ENCODE data around the gene FBXO38. TPM values are rescaled to one million over a fixed set of nuclear protein-coding genes. Genes with fewer than 3 reads are reported as not detected.

FBXO38 gene
- total RNA-seq, 1 experiment from 2014 or later: 48.6 TPM

DNA sequence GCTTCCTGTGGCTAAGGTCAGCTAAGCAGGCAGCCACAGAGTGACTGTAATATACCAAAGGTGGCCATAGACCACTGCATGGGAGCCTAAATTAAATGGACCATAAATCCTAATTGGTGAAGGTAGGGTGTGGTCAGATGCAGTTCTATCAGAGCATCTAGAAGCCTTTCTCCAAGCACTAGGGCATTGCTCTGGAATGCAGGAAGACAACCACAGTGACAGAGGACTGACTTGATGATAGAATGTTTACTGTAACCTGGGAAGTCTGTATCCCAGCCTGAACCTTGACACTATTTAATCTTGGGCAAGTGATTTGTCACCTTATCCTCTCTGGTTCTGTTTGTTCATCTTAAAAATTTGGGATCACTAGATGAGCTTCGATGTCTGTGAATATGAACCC is 2.3 kb downstream of the FBXO38 start:
- DNase-seq (ENCODE audit: low spot score): no peak

DNA sequence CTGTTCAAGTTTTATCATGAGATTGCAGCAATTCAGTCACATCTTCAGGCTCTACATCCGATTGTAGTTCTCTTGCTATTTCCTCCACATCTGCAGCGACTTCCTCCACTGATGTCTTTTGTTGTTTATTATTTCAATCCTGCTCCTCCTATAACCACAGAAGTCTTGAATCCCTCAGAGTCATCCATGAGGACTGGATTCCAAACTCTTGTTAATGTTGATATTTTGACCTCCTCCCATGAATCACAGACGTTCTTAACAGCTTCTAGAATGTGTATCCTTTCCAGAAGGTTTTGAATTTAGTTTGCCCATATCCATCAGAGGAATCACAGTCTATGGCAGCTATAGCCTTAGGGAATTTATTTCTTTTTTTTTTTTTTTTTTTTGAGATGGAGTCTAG is 3.6 kb downstream of the FBXO38 start:
- no peak for DNase-seq (ENCODE audit: low spot score)

DNA sequence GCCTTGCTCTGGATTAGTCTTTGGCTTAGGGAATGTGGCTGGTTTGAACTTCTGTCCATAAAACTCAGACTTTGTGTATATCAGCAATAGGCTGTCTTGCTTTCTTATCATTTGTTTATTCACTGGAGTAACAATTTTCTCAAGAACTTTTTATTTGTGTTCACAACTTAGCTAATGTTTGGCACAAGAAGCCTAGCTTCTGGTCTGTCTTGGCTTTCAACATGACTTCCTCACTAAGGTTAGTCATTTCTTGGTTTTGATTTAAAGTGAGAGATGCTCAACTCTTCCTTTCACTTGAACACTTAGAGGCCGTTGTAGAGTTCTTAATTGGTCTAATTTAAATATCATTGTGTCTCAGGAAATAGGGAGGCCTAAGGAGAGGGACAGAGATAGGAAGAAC is 4.9 kb downstream of the FBXO38 start:
- DNase-seq (ENCODE audit: low spot score): no peak

DNA sequence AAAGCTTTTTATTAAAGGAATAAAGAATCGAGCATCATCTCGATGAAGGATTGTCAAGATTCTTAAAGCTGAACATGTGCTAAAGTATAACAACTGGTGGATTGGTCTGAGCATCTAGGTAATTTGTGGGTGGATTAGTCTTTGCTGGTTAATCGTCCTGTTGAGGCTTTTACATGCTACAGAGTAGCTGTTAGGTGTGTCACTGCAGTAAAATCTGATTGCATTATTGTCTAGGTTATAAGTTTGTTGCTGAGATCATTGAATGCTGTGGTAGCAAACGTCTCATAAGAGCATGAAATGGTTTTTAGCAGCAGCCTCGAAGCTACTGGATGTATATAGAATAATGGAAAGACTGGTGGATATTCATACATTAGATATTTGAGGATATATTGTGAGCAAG is 7.2 kb downstream of the FBXO38 start:
- DNase-seq (ENCODE audit: low spot score): no peak

DNA sequence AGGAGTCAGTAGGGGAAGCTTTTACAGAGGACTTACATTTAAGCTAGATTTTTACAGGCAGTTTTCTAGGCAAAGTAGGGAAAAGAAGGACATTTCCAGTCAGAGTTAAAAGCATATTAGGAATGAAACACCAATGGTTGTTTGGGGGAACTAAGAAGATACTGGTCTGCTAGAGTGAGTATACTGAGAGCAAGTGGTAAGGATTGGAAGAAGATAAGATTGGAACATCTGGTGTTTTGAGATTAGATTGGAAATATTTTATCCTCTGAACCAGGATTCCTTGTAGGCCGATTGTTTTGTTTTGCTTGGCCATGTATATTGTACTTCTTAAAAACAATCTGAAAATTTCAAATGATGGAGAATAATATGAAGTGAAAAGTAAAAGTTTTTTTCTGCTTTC is 7.7 kb downstream of the FBXO38 start:
- DNase-seq (ENCODE audit: low spot score): no peak

DNA sequence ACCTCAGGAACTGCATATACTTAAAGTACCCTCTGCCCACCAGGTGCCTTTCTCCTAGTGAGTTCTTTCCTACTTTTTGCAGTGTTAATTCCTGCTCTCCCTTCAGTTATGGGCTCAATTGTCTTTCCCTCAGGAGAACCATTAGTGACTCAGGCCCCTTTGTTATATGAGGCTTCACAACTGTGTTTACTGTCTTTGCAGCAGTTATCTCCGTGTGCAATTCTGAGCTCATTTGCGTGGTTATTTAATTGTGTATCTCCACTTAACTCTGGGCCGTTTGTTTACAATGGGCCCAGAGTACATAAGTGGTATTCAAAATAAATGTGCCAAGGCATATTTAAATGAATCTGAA is 9.6 kb downstream of the FBXO38 start:
- DNase-seq (ENCODE audit: low spot score): no peak

DNA sequence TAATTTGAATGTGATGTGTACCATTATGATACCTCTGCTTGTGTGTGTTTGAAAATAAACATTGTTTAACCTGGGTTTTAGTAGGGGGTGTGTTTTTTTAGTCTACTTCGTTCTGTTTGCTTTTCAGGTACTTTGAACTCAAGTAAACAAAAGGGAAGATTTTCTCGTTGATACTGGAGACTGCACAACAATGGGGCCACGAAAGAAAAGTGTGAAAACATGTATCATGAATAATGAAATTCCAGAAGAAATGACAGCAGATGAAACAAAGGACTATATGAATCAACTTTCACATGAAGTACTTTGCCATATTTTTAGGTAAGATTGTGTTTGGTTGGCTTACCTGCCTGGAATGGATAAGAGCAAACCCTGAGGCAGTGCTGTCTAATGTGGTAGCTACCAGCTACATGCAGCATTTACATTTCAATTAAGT is 10.8 kb downstream of the FBXO38 start:
- DNase-seq (ENCODE audit: low spot score): no peak

DNA sequence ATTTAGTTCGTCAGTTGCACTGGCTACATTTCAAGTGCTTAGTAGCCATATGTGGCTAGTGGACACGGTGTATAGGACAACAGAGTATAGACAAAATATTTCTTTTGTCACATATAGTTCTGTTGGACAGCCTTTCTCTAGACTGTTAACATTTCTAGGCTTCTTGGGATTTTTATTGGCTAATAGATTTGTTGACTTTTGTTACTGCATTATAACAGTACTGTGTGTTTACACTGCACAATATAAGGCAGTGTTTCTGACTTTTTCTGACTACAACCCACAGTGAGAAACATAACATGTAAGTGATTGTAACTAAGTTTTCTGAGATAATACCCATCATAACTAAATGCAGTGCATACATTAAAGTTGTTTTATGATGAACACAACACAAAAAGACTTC is 11.3 kb downstream of the FBXO38 start:
- DNase-seq (ENCODE audit: low spot score): no peak

DNA sequence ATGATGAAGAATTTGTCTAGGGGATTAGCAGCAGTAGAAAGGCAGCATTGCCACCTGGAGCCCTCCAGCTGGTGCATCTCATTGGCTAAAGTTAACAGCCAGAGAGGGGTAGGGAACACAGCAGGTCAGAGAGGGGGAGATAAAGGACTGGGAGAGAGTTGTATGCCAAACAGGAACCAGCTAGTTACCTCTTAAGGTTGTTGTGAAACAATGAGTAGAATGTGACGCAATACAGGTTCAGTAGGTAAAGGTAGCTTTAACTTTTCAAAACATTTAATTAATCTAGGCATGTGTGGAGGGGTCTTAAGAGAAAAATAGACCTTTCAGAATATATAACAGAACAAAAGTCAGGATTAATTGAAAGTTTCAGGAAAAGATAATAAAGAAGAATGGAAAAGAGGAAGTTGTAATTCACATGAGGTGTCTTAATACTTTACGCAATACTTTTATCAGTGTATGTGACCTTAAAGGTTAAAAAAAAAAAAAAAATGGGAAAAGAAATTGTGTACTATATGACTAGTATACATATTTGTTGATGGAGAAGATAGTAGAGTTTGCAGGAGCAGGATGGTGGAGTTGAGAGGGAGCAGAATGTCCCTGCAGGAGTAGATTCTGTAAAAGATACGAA is 14.3 kb downstream of the FBXO38 start:
- no peak for DNase-seq (ENCODE audit: low spot score)

DNA sequence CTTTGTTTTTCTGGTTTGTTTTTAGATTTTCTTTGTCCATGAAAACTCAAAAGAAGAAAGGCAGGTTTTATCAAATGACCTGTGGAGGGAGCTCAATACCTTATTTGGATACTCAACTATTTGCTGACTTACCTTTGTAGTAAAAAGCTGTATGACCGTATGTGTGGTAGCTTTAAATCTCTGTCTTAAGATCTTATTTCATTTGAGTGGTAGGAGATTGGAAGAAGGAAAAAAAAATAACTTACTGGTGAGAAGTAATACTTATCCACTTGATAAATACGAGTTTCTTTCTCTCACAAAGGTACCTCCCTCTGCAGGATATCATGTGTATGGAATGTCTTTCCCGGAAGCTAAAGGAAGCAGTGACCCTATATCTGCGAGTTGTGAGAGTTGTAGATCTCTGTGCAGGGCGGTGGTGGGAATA is 15.0 kb downstream of the FBXO38 start:
- DNase-seq (ENCODE audit: low spot score): no peak

DNA sequence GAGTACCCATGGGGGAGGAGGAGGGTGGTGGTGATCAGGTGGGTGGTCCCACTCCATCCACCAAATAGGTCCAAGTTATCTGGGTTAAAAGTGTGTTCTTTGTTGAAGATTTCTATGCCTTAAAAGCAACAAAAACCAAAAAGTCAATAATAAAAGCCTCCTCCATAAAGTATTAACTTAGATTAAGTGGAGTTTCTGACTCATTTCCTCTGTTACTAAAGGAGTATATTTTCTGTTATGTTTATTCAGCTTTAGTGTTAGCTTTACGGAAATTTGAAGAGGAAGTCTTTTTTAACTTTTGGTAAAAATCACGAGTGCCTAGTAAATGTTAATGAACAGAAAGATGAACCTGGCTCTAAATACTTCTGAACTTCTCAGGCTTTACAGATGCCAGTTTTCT is 17.8 kb downstream of the FBXO38 start:
- peak; percentile 41 for DNase-seq (ENCODE audit: low spot score)

DNA sequence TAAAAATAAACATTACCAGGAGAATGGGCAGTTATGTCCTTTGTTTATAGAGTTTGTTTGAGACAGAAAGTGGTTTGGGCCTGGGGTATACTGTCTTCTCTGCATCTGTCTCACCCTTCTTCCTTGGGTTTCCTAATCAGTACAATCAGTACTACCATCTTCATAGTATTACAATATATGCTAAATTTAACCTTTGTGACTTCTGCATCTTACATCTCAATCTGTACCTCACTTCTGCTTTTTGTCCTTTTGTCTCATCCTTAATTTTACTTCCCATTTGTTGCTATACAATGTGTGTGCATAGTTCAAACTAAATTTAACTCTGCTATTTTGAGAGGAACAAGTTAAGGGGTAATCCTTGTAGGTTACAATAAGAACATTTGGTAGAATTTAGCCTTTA is 19.6 kb downstream of the FBXO38 start:
- no peak for DNase-seq (ENCODE audit: low spot score)

DNA sequence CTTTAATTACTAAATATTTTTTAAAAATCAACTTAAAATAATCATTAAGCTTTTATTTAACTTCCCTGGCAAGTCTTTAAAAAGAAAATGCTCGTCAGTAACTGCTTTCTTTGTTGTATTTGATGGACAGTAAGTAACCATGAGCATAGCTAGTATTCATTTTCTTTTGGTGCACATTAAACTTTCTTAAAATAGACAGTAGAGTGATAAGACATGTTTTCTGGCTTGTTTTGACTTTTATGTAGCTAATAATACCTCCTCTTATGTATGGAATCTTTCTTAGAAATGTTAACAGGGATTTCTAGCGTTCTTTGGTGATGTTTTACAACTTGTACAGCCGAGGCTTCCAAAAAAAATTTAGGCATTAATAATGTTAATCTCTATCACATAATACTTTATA is 22.6 kb downstream of the FBXO38 start:
- no peak for DNase-seq (ENCODE audit: low spot score)

DNA sequence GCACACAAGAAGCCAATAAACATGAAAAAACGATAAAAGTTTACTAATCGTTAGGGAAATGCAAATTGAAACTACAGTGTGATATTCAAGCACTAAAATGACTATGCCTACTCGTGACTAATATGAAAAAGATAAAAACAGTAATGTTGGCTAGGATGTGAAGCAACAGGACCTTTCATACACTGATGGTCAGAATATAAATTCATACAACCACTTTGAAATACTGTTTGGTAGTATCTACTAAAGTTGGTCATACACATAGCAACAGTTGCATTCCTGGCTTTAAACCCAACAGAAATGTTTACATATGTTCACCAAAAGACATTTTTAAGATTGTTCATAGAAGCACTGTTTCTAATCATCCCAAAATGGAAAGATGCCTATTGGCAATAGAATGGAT is 24.3 kb downstream of the FBXO38 start:
- DNase-seq (ENCODE audit: low spot score): no peak

DNA sequence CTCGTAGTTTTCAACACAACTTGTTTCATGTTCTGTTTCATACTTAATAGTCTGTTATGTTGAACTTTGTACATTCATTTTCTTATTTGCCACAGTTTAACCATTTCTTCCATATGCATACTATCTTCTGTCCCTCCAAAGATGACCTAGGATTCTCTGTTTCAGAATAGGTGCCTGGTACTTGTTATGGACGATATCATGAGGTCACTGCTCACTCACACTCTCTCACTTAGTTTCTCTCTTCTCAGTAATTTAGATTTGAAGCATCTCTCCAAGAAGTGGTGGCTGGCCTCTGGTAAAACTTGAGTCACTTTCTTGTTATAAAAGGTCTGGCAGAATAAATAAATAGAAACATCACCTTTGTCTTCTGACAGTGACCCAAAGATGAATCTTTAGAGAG is 28.4 kb downstream of the FBXO38 start:
- DNase-seq (ENCODE audit: low spot score): no peak

DNA sequence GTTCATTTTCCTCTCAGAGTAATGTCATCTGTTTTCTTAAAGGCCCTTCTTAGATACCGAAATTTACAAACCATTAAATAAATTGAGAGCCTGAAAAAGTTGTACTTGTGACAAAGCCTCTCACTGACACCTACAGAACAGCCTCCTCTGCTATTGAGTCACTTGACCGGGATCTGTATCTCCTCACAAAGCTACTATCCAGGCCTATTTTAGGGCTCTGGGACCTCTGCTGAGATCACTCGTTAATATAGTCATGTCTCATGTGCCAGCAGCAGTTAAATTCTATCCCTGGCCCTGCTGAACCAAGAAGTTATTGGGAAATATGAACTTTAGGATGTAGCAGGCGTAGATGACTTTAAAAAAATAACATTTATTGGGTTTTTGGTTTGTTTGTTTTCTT is 31.1 kb downstream of the FBXO38 start:
- no peak for DNase-seq (ENCODE audit: low spot score)

DNA sequence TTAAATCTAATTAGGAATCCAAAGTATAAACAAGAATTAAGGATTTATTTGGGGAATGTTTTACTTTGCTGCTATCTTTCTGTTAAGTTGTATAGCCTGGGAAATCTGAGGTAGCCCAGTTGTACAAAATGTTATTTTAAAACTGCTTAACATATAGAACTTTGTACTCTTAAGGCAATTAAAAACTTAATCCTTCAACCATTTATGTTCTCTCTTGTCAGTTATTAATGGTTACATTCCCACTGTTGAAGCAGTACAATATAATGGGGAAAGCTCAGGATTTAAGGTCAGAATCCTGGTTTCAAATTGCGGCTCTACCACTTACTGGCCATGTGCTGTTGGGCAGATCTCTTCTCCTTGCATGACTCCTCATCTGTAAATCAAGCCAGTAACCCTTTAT is 32.7 kb downstream of the FBXO38 start:
- DNase-seq (ENCODE audit: low spot score): no peak

DNA sequence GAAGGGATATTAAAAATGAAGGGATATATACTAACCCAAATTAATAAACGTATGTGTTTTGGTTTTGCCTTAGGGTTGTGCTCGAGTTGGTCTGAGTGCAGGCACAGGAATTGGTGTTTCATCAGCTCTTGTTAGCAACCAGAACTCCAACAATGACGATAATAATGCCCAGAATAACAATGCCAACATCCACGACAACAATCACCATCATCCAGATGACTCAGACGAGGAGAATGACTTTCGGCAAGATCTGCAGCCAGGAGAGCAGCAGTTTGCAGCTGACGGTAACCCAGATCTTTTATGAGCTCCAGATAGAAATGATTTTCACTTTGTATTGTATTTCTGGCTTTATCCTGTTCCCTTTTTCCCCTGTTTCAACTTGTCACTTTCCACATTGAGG is 33.2 kb downstream of the FBXO38 start:
- peak; percentile 75 for DNase-seq (ENCODE audit: low spot score)

DNA sequence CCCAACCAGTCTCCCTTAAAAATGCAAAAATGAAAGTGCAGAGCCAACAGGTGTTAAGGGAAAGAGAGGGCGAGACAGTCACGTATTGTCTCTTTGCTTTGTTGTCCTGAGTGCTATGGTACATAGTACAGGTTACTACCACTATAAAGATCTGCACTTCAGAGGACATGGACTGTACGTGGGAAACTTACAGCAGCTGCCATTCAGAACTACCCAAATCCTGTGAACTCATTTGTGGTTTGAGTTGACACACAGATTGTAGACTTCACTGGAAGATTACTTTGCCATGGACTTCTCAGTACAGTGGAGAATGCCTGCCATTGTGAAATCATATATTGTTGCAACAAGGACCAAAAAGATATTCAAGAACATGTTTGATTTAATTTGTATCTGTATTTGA is 34.8 kb downstream of the FBXO38 start:
- no peak for DNase-seq (ENCODE audit: low spot score)

DNA sequence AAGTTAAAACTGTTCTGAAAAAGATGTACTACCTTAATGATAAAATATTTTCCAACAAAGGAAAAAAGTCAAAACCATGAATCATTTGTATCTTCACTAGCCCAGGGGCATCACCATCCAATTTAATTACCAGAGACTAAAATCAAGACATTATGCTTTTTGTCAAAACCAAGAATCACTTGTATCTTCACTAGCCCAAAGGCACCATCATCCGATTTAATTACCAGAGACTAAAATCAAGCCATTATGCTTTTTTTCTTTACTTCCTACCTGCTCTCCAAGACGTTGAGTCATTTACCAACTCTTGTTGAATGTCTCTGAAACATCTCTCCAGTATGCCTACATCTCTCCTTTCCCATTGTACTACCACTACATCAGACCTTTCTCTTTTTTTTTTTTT is 37.9 kb downstream of the FBXO38 start:
- no peak for DNase-seq (ENCODE audit: low spot score)

DNA sequence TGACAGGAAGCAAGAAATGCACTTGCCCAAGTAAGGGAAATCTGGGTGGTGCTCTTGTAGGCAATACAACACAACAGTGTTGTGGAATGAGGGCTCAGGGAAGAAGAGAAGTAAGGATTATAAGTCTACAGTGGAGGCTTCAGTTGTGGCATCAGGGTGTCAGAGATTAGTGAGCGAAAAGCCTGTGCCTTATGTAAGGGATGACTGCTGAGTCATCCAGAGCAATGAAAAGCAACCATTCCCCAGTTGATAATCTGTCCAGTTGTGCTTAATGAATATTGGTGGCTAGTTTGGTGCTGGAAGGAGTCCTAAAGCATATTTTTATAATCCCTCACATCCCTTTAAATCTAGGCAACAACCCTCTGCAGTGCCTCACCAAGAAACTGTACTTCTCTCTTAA is 42.0 kb downstream of the FBXO38 start:
- no peak for DNase-seq (ENCODE audit: low spot score)

DNA sequence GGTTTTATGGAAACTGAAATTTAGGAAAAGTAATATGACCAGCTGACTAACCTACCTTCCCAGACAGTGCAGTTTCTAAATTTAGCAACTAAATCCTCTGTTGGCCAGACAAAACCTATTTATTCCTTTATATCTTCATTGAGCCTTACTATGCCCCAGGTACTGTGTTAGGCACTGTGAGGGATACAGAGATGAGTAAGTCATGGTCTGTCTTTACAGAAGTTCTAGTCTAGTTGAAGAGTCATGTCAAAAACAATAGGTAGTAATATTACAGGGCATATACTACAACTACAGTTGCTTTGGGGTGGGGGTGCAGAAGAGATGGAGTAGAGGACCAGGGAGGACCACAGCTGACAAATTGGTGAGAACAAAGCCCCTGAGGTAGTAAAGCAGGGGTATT is 42.8 kb downstream of the FBXO38 start:
- no peak for DNase-seq (ENCODE audit: low spot score)

DNA sequence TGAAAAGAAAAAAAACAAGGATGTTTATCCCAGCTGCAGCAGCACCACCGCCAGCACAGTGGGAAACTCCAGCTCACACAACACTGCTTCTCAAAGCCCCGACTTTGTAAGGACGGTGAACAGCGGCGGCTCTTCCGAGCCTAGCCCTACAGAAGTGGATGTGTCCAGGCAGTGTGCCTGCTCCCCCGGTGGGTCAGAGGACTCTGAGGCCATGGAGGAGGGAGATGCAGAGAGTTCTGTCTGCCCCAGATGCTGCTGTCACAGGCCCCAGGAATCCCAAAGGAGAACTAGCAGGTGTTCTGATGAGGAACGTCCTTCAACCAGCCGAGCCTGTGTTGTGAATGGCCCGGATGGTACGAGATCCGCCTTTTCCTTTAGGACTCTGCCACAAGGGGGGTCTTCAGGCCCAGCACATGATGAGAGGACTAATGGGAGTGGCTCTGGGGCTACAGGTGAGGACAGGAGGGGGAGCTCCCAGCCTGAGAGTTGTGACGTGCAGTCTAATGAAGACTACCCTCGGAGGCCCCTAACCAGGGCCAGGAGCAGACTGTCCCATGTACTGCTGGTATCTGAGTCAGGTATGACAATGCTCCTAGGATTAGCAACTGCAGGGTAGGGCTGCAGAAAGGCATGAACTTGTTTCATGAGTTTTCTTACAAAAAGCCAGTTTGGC is 43.7 kb downstream of the FBXO38 start:
- DNase-seq (ENCODE audit: low spot score): no peak

DNA sequence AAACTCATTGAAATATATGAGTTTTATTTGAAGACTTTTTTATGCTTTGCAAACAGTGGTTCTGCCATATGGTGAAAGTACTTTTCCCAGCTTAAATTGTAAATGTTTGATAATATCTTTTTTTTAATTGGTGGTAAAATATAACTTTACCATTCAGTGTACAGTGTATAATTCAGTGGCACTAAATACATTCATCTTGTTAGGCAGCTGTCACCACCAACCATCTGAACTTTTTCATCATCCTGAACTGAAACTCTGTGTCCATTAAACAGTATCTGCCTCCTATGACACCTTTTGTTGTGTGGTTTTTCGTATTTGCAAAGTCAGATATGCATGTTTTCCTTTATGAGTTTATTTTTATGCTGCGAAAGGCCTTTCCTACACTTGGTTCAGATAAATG is 45.1 kb downstream of the FBXO38 start:
- DNase-seq (ENCODE audit: low spot score): no peak

Measured in A172 (cell line).